GM08714 (cell line): ENCODE measurements around the gene PRDX5.
"Not testable (repeated sequence)": the region's sequence is repeated elsewhere in the genome, so short reads cannot be mapped to it uniquely, and the experiment has no call there.

ENCODE experiments used
- H3K4me3 ChIP-seq: fragments of 200-500 bp; sonication (Bioruptor generic); 2 replicates; pipeline ENCODE4 v1.5.1; 2014; ENCODE audit warnings: mild to moderate bottlenecking, low read length, inconsistent platforms
- ZNF274 ChIP-seq: IDR thresholded peaks from 2 replicates; pipeline ENCODE4 v1.6.1; 2012; ENCODE audit warnings: mild to moderate bottlenecking, low read depth, low read length

PRDX5 gene

GRCh38 chr11:64306563-64306875, 11.4 kb upstream of the PRDX5 start:
- no peak for TF ChIP-seq ZNF274

GRCh38 chr11:64306876-64307622, 10.9 kb upstream of the PRDX5 start:
- peak overlapping the region; percentile 88 for H3K4me3 ChIP-seq
- no peak for TF ChIP-seq ZNF274

More at GRCh38 chr11:64306563-64306875, 11.4 kb upstream of the PRDX5 start:
- H3K4me3 ChIP-seq: peak overlapping the region; percentile 88

GRCh38 chr11:64307795-64308194, 10.1 kb upstream of the PRDX5 start:
- not testable (repeated sequence) for H3K4me3 ChIP-seq

GRCh38 chr11:64312947-64313346, 5.0 kb upstream of the PRDX5 start:
- H3K4me3 ChIP-seq: no peak overlapping the region
- TF ChIP-seq ZNF274: no peak

GRCh38 chr11:64313491-64314145, 4.3 kb upstream of the PRDX5 start:
- no peak overlapping the region for H3K4me3 ChIP-seq
- no peak for TF ChIP-seq ZNF274

GRCh38 chr11:64314146-64314804, 3.6 kb upstream of the PRDX5 start:
- no peak for TF ChIP-seq ZNF274
- no peak overlapping the region for H3K4me3 ChIP-seq

- H3K4me3 ChIP-seq: no peak overlapping the region
- no peak for TF ChIP-seq ZNF274
Measured at GRCh38 chr11:64314805-64315561, 2.9 kb upstream of the PRDX5 start.

GRCh38 chr11:64315667-64316526, 2.0 kb upstream of the PRDX5 start:
- peak overlapping the region; percentile 79; the same call in 1 of the 2 replicates for H3K4me3 ChIP-seq

- no peak for TF ChIP-seq ZNF274
Measured at GRCh38 chr11:64316672-64317324, 1.1 kb upstream of the PRDX5 start.

GRCh38 chr11:64317325-64317960, 478 bp upstream of the PRDX5 start, which contains the start of gene TRMT112:
TSS of gene TRMT112 (minus strand) at chr11:64317559. CDS start at chr11:64317526, 33 bp downstream.
- TF ChIP-seq ZNF274: no peak
- H3K4me3 ChIP-seq: peak within 1 kb of the TSS; percentile 84

More at GRCh38 chr11:64316672-64317324, 1.1 kb upstream of the PRDX5 start:
- peak overlapping the region; percentile 79 for H3K4me3 ChIP-seq

- peak overlapping the region; percentile 84 for H3K4me3 ChIP-seq
- no peak for TF ChIP-seq ZNF274
Measured at GRCh38 chr11:64318766-64319761, 1.1 kb downstream of the PRDX5 start.
